BLaER1 treated with 17β-estradiol and CSF1 and Interleukin-3, amounts not matched to agents 10 nM and 100 nM (cell line): ENCODE data around the gene HDAC7.

ENCODE experiments used
- H3K27ac ChIP-seq, 11 experiments: shearing (Covaris generic); formaldehyde crosslinking; 2 replicates each; pipeline ENCODE4 v1.8.1; 2022
- H3K27me3 ChIP-seq, 11 experiments: shearing (Covaris generic); formaldehyde crosslinking; 2 replicates each; pipeline ENCODE4 v1.8.1; 2022
- H3K36me3 ChIP-seq, 11 experiments: shearing (Covaris generic); formaldehyde crosslinking; 2 replicates each; pipeline ENCODE4 v1.8.1; 2022
- H3K4me1 ChIP-seq, 10 experiments: shearing (Covaris generic); formaldehyde crosslinking; 2 replicates each; pipeline ENCODE4 v1.8.1; 2022
- H3K4me2 ChIP-seq, 11 experiments: shearing (Covaris generic); formaldehyde crosslinking; 2 replicates each; pipeline ENCODE4 v1.8.1; 2022
- H3K4me3 ChIP-seq, 10 experiments: shearing (Covaris generic); formaldehyde crosslinking; 2 replicates each; pipeline ENCODE4 v1.8.1; 2022
- H3K9ac ChIP-seq, 11 experiments: shearing (Covaris generic); formaldehyde crosslinking; 2 replicates each; pipeline ENCODE4 v1.8.1; 2022
- H3K9me3 ChIP-seq, 11 experiments: shearing (Covaris generic); formaldehyde crosslinking; replicated peaks in 1 of 11; 2 replicates each; pipeline ENCODE4 v1.8.1; 2022
- H4K20me1 ChIP-seq, 11 experiments: shearing (Covaris generic); formaldehyde crosslinking; 2 replicates each; pipeline ENCODE4 v1.8.1; 2022
- Cebpa-rat ChIP-seq, 11 experiments: shearing (Covaris generic); IDR thresholded peaks; 2 replicates each; pipeline ENCODE4 v1.8.1; 2022

The HDAC7 gene

DNA sequence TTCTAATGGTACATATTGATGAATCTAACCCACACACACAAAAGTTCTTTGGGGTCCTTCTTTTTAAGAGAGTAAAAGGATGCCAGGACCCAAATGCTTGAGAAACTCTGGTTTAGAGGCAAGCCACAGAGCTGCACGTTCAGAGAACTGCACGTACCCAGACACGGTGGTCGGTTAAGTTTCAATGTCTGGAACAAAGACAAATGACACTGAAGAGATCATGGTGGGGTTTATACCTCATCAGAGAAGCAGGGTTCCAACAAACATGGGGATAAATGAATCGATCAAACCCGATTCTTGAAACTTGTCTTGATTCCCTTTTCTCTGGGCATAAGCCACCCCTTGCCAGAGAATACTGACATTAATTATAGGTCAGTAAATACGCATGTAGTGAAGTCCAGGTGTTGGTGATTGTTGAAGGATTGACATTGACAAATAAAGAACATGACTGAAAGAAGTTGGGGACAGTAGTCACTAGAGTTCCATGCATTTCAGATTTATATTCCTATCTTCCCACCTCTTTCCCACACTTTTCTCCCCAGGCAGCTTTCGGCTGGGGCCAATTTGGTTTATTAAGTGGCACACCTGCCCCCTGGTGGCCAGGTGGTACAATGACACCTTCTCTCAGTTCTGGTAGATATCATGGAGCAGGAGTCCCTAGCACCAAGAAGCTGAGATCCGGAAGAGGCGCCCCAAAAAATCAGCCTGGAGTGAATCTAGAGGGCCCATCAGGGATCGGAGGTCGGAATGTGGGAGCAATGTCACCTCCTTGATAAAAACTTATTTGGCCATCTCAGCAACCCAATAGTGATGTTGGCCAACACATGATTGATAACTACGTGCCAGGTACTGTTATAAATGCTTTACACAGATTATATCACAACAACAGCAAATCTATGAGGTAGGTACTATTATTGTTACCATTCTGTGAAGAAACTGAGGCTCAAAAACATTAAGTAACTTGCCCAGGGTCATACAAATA, 17.8 kb upstream of the HDAC7 start:
- Histone ChIP-seq H3K9me3 (no peaks in the 10 kb centered on the region), H4K20me1 (no peaks in the 10 kb centered on the region), H3K27me3 (no peaks in the 10 kb centered on the region), H3K4me3 (no peak overlapping the region), H3K9ac (no peak overlapping the region), H3K4me2 (peak overlapping the region in 4 of 11 experiments; percentile 3 to 42 (median 8); a peak in 4 of 22 replicates), H3K36me3 (no peaks in the 10 kb centered on the region), H3K4me1 (peaks cover 29 to 66% (median 46%) of the 10 kb centered on the region in 10 experiments), H3K27ac (no peak overlapping the region)
- no peak for TF ChIP-seq Cebpa-rat (IDR thresholded peaks at IDR 0.05)

DNA sequence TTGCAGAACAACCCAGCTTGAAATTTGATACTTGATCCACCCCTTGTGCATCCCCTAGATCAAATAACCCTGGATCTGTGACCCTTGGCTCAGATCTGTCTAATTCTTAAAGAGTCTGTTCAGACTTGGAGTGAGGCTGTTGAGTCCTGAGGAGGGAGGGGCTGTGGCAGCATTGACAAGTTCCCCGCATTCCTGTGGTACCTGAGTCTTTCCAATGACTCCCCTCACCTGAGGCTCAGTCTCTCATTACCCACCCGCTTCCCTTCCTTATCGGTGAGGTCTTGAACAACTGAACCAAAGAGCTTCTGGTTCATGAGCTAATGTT, 16.1 kb upstream of the HDAC7 start:
- peaks cover 34 to 82% (median 55%) of the 10 kb centered on the region in 10 experiments for H3K4me1 ChIP-seq
- no peaks in the 10 kb centered on the region for H4K20me1 ChIP-seq
- H3K4me3 ChIP-seq = no peak overlapping the region
- peak overlapping the region; percentile 31 to 91 (median 63); a peak in 17 of 22 replicates for H3K4me2 ChIP-seq
- no peaks in the 10 kb centered on the region for H3K9me3 ChIP-seq
- no peaks in the 10 kb centered on the region for H3K27me3 ChIP-seq
- H3K9ac ChIP-seq = no peak overlapping the region; a peak in 1 of 22 replicates
- H3K36me3 ChIP-seq = no peaks in the 10 kb centered on the region
- no peak for TF ChIP-seq Cebpa-rat (IDR thresholded peaks at IDR 0.05)
- H3K27ac ChIP-seq = peak overlapping the region in 1 of 11 experiments; percentile 60; a peak in 1 of 22 replicates

DNA sequence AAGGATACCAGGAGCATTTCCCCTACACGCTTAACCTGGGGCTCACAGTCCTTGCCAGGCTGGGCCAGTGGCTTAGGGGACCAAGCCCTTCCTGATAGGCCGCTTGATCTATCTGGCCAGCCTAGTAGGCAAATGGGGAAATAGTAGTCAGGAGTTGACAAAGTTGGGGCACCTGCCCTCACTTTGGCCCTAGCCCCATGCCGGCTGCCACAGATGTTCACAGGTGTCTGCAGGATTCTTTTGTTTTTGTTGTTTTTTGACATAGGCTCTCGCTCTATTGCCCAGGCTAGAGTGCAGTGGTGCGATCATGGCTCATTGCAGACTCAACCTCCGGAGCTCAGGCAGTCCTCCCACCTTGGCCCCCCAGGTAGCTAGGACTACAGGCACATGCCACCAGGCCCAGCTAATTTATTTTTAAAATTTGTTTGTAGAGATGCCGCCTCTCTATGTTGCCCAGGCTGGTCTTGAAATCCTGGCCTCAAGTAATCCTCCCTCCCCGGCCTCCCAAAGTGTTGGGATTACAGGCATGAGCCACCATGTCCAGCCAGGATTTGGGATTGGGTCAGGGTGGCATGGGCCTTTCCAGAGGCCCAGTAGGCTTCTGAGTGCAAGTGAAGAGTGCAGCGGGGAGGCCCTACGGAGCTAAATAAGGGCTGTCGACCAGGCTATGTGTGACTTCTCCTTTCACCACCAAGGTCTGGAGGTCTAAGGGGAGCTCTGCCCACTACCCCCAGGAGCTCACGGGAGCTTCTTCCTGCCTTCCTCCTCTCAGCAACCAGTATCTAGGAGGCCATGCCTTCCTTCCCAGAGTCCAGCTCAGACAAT, 15.5 kb upstream of the HDAC7 start:
- Histone ChIP-seq H3K4me2 (peak overlapping the region; percentile 31 to 91 (median 63)), H3K27ac (peak overlapping the region in 4 of 11 experiments; percentile 17 to 60 (median 51); a peak in 4 of 22 replicates), H3K4me3 (no peak overlapping the region), H3K4me1 (peaks cover 34 to 88% (median 55%) of the 10 kb centered on the region in 10 experiments), H3K27me3 (no peaks in the 10 kb centered on the region), H3K9me3 (no peaks in the 10 kb centered on the region), H3K9ac (peak overlapping the region in 1 of 11 experiments; percentile 9; a peak in 3 of 22 replicates), H3K36me3 (no peaks in the 10 kb centered on the region), H4K20me1 (no peaks in the 10 kb centered on the region)
- no peak for TF ChIP-seq Cebpa-rat (IDR thresholded peaks at IDR 0.05)

DNA sequence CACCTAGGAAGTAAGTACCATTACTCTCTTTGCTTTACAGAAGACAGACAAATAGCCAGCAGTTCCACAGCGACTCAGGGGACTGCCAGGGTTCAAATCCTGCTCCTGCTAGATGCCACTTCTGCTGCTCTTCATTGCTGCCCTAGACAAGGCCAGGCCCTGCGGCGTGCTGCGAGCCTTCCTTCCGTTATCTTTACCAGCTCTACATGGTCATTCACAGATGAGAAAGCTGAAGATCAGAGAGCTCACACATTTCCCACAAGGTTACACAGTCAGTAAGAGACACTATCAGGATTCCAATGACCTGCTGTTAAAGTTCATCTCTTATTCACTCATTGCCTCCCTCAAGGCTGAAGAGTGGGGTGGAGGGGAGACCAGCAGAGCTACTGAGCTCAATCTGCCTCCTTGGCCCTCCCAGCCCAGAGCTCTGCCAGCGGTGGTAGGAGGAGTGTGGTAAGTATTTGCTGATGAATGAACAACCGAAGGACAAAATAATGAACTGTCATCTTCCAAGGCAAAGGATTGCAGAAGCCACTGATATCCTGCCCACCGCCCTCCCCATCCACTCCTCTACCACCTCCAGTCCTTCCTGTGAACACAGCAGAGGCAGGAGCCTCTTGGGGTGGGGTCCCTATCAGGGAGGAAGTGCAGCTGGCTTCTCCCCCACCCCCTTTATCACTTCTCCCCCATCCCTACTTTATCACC, 14.6 kb upstream of the HDAC7 start:
- Histone ChIP-seq H3K4me1 (peaks cover 41 to 97% (median 59%) of the 10 kb centered on the region in 10 experiments), H3K27me3 (no peaks in the 10 kb centered on the region), H3K9me3 (no peaks in the 10 kb centered on the region), H3K27ac (peak overlapping the region in 5 of 11 experiments; percentile 3 to 60 (median 44); a peak in 9 of 22 replicates), H3K36me3 (no peaks in the 10 kb centered on the region), H4K20me1 (no peaks in the 10 kb centered on the region), H3K9ac (peak overlapping the region in 2 of 11 experiments; percentile 9 to 39; a peak in 4 of 22 replicates), H3K4me3 (no peak overlapping the region), H3K4me2 (peak overlapping the region; percentile 31 to 91 (median 63))
- TF ChIP-seq Cebpa-rat (IDR thresholded peaks at IDR 0.05) = no peak

DNA sequence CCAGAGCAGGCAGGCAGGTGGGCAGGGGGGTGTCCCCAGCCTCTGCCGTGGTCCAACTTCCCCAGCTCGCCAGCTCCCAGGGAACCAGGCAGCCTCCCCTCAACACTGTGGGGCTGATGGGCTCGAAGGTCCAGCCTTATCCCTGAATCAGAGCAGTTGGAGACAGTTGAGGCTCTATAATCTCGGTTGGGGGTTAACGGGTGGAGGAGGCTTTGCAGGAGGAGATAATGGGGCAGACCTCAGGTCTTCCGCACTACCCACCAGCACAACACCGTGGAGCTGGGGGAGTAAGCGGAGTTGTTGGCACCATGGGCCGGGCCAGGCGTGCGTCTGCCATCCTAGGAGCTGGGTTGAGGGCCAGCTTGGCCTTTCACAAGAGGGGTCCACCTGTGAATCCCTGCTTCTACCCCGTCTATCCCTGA, 13.9 kb upstream of the HDAC7 start:
- Histone ChIP-seq H3K4me2 (peak overlapping the region in 10 of 11 experiments; percentile 10 to 91 (median 67); a peak in 16 of 22 replicates), H3K27me3 (no peaks in the 10 kb centered on the region), H3K27ac (peak overlapping the region in 4 of 11 experiments; percentile 28 to 60 (median 58); a peak in 7 of 22 replicates), H4K20me1 (no peaks in the 10 kb centered on the region), H3K9me3 (no peaks in the 10 kb centered on the region), H3K4me3 (no peak overlapping the region), H3K36me3 (no peaks in the 10 kb centered on the region), H3K4me1 (peaks cover 48 to 98% (median 67%) of the 10 kb centered on the region in 10 experiments), H3K9ac (peak overlapping the region in 2 of 11 experiments; percentile 26 to 39; a peak in 2 of 22 replicates)
- TF ChIP-seq Cebpa-rat (IDR thresholded peaks at IDR 0.05) = no peak

DNA sequence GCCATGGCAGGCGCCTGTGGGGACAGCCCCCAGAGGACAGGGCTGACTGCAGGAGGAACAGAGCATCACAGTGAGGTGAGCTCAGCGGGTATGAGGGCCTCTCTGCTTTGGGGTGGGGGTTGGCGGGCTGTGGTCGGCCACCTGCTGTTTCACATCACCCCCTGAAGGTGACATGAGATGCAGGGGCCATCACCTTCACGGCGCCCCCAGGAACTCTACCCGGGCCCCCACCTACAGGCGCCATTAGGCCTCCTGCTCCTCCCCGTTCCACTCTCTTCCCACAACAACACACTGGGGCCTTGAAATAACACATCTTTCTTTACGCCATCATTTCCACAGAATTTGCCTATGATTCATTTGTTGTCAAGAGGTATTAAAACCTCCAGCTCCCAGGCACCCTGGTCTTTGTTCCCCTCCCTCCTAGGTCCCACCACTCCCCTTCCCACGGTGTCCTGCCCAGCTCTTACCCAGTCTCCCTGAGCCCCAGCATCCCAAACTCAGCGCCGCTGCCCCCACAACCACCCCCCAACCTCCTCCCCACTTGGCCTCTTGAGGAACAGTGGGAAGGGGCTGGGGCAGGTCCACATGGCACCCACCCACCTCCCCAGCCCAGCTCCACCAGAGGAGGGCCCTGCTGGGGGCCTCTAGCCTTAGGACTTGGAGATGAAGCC, 12.7 kb upstream of the HDAC7 start:
- peaks cover 57 to 99% (median 74%) of the 10 kb centered on the region in 10 experiments for H3K4me1 ChIP-seq
- H3K4me2 ChIP-seq = peak overlapping the region; percentile 17 to 91 (median 63); a peak in 20 of 22 replicates
- no peak for TF ChIP-seq Cebpa-rat (IDR thresholded peaks at IDR 0.05)
- H3K9ac ChIP-seq = peak overlapping the region in 2 of 11 experiments; percentile 23 to 25; a peak in 3 of 22 replicates
- peak overlapping the region in 6 of 11 experiments; percentile 23 to 60 (median 56); a peak in 11 of 22 replicates for H3K27ac ChIP-seq
- H3K4me3 ChIP-seq = no peak overlapping the region
- no peaks in the 10 kb centered on the region for H4K20me1 ChIP-seq
- no peaks in the 10 kb centered on the region for H3K9me3 ChIP-seq
- no peaks in the 10 kb centered on the region for H3K36me3 ChIP-seq
- no peaks in the 10 kb centered on the region for H3K27me3 ChIP-seq

DNA sequence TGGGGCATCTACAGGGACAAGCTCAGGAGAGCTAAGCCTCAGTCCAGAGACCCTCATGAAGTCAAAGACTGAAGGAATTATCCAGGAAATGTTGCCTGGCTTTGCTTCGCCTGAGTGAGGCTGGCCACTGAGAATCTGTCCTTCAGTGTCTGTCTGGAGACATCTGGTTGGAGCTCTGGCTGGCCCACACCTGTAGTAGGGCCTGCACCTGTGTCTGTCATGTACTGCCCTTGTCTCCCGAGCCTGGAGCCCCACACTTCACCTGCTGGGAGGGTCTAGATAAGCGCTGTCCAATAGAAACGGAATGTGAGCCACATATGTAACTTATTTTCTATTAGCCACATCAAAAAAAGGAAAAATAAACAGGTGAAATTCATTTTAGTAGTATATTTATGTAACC, 9.9 kb upstream of the HDAC7 start:
- Histone ChIP-seq H3K36me3 (no peaks in the 10 kb centered on the region), H3K4me1 (peaks cover 45 to 99% (median 70%) of the 10 kb centered on the region in 10 experiments), H3K27me3 (no peaks in the 10 kb centered on the region), H3K4me2 (peak overlapping the region; percentile 70 to 93 (median 80)), H3K9me3 (no peaks in the 10 kb centered on the region), H3K9ac (peak overlapping the region in 4 of 11 experiments; percentile 25 to 56 (median 48); a peak in 2 of 22 replicates), H3K4me3 (peak overlapping the region in 1 of 10 experiments; percentile 7; a peak in 2 of 20 replicates), H3K27ac (peak overlapping the region in 9 of 11 experiments; percentile 15 to 72 (median 62); a peak in 14 of 22 replicates), H4K20me1 (no peaks in the 10 kb centered on the region)
- no peak for TF ChIP-seq Cebpa-rat (IDR thresholded peaks at IDR 0.05)
